ENCODE measurements around the gene SLC27A3. TPM values are rescaled to one million over a fixed set of nuclear protein-coding genes. Genes with fewer than 3 reads are reported as not detected.

The SLC27A3 gene
- total and polyA plus RNA-seq, 2 of the 8 experiments (the other 6 are each of a cell fraction or from before 2014, with no cell fraction given), result 39.1 to 40.1 TPM

DNA sequence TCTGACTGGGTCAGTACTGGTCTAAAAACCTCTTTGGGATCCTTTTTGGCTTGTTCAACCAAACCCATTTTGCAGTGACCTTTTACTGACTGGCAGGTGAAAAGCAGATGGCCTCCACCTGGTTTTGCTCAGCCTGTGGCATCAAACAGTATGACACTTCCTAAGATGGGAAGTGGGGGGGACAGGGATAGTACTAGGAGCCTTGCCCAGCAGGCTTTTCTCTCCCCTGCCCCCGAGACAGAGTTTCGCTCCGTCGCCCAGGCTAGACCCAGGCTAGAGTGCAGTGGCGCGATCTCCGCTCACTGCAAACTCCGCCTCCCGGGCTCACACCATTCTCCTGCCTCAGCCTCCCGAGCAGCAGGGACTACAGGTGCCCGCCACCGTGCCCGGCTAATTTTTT is 29.0 kb upstream of the SLC27A3 start:
- peaks cover 6 to 55% (median 19%) of the 10 kb centered on the region in 4 experiments; a peak in 6 of 7 replicates for H3K4me1 ChIP-seq (replicated peaks in 1 of 4; ENCODE audit: control insufficient read depth in 3 of 4, insufficient read depth in 4 of 4, low read length in 3 of 4)

More for the DNA sequence above, 29.0 kb upstream of the SLC27A3 start:
- H3K23ac ChIP-seq (ENCODE audit: insufficient read length), result no peak overlapping the region
- peak overlapping the region; percentile 37; the same call in 1 of the 2 replicates for H2BK5ac ChIP-seq (ENCODE audit: low read depth, low read length)
- POLR2A ChIA-PET (ENCODE audit: partially characterized antibody), result interaction anchor here (0.8 to 5.2 kb wide), 5 partner anchors 14 to 112 kb away, joined by 3 to 60 read pairs (median 3); partner anchors contain the start of genes CHTOP and INTS3
- peak overlapping the region; percentile 28 for H4K5ac ChIP-seq (ENCODE audit: insufficient read length, low read depth, low read length)
- H4K91ac ChIP-seq (replicated peaks; ENCODE audit: insufficient read length, low read length), result peak overlapping the region; percentile 56
- peak overlapping the region; percentile 11 for H2BK12ac ChIP-seq (ENCODE audit: low read depth, low read length)
- TF ChIP-seq TAF1 (IDR thresholded peaks at IDR 0.05; ENCODE audit: low read depth, low read length) (0 out of 2 replicates have a peak, but pooled peaks have one; percentile 21), SIN3A (conservative IDR thresholded peaks at IDR 0.05 in 1 of 2, IDR thresholded peaks at IDR 0.05 in 1 of 2; ENCODE audit: low read depth in 1 of 2, low read length in 2 of 2) (no peak), TEAD4 (IDR thresholded peaks at IDR 0.05; ENCODE audit: low read depth, low read length) (no peak)
- H3K9ac ChIP-seq (replicated peaks in 1 of 4; ENCODE audit: extremely low read depth in 1 of 4, low read depth in 3 of 4, low read length in 3 of 4), result no peak overlapping the region; a peak in 1 of 7 replicates
- H2BK120ac ChIP-seq (replicated peaks; ENCODE audit: low read depth, low read length), result peak overlapping the region; percentile 85
- WGBS, 2 experiments (ENCODE audit: extremely low coverage in 1 of 2, insufficient coverage in 1 of 2, insufficient read length in 1 of 2, insufficient replicate concordance in 2 of 2, low coverage in 1 of 2, low lambda C conversion rate in 2 of 2, missing lambda C conversion rate in 1 of 2), result 74% methylated on average over 13 of the region's 13 CpGs; no CpG with 5 or more reads in 1 of the 2 experiments
- peak in 1 of 2 experiments; percentile 51 for DNase-seq (ENCODE audit: low read depth in 1 of 2, low spot score in 2 of 2)
- peaks cover 0 to 8% of the 10 kb centered on the region in 2 experiments; a peak in 2 of 4 replicates for H3K79me2 ChIP-seq (ENCODE audit: control insufficient read depth in 1 of 2, insufficient read depth in 2 of 2, low read length in 2 of 2)
- no peak overlapping the region for H3K56ac ChIP-seq (replicated peaks; ENCODE audit: insufficient read length, low read depth, low read length)
- no peak for FAIRE-seq
- H3K4me3 ChIP-seq (ENCODE audit: extremely low read depth in 1 of 4, insufficient read depth in 2 of 4, low read depth in 3 of 4, low read length in 4 of 4), result peak overlapping the region in 1 of 4 experiments; percentile 27; a peak in 1 of 8 replicates
- peak overlapping the region; percentile 40; the same call in 1 of the 2 replicates for H2AK5ac ChIP-seq (ENCODE audit: low read depth, low read length)
- H3K9me3 ChIP-seq (ENCODE audit: insufficient read depth in 2 of 2, low read depth in 1 of 2, low read length in 1 of 2), result no peaks in the 10 kb centered on the region
- peaks cover 0 to 2% (median 0%) of the 10 kb centered on the region in 4 experiments; a peak in 1 of 7 replicates for H3K27me3 ChIP-seq (replicated peaks in 1 of 4; ENCODE audit: control insufficient read depth in 3 of 4, extremely low read depth in 1 of 4, insufficient read depth in 3 of 4, low read length in 3 of 4)
- no peak overlapping the region for H2BK15ac ChIP-seq (ENCODE audit: low read length)
- no peaks in the 10 kb centered on the region for H3K79me1 ChIP-seq (ENCODE audit: low read depth, low read length)
- H3K4ac ChIP-seq (replicated peaks; ENCODE audit: insufficient read length, low read depth, low read length), result peak overlapping the region; percentile 11
- no peak overlapping the region for H4K8ac ChIP-seq (ENCODE audit: extremely low read depth, insufficient read depth, low read length)
- CTCF ChIA-PET (ENCODE audit: partially characterized antibody), result interaction anchor here (1.0 to 16.7 kb wide), 5 partner anchors 8 to 119 kb away, joined by 3 to 190 read pairs (median 7); partner anchors contain the start of genes NPR1 and S100A13
- H4K20me1 ChIP-seq (replicated peaks in 1 of 2; ENCODE audit: control insufficient read depth in 1 of 2, insufficient read depth in 2 of 2, low read length in 2 of 2), result no peaks in the 10 kb centered on the region
- H2AFZ ChIP-seq (ENCODE audit: low read length), result no peak overlapping the region
- no peak overlapping the region for H3K14ac ChIP-seq (ENCODE audit: insufficient read length)
- peak overlapping the region; percentile 44 to 54 for H3K4me2 ChIP-seq (ENCODE audit: insufficient read depth in 1 of 2, low read depth in 2 of 2, low read length in 2 of 2)
- H3K23me2 ChIP-seq (ENCODE audit: low read depth, low read length), result no peaks in the 10 kb centered on the region; the same call in 1 of the 2 replicates
- peak overlapping the region; percentile 27; the same call in 1 of the 2 replicates for H2BK20ac ChIP-seq (ENCODE audit: low read length)
- H3K36me3 ChIP-seq (ENCODE audit: control insufficient read depth in 2 of 4, insufficient read depth in 4 of 4, low read length in 3 of 4), result peaks cover 11 to 53% (median 37%) of the 10 kb centered on the region in 4 experiments
- peak overlapping the region; percentile 75; the same call in 1 of the 2 replicates for H3K27ac ChIP-seq (ENCODE audit: low read depth, low read length)
- H3K18ac ChIP-seq (ENCODE audit: extremely low read depth, low read length), result peak overlapping the region; percentile 73; the same call in 1 of the 2 replicates

Measured in H1 (cell line).